GM21529 (cell line): ENCODE measurements around the gene EHF.

Experiments used
- ATAC-seq: cut with Tn5 transposase; IDR thresholded peaks from one replicate; pipeline ENCODE4 v1.9.1; 2021; ENCODE audit not compliant: unreplicated experiment

Gene EHF

GRCh38 chr11:34643311-34643710 lies 22.4 kb downstream of the EHF start:
- ATAC-seq = no peak

DNA sequence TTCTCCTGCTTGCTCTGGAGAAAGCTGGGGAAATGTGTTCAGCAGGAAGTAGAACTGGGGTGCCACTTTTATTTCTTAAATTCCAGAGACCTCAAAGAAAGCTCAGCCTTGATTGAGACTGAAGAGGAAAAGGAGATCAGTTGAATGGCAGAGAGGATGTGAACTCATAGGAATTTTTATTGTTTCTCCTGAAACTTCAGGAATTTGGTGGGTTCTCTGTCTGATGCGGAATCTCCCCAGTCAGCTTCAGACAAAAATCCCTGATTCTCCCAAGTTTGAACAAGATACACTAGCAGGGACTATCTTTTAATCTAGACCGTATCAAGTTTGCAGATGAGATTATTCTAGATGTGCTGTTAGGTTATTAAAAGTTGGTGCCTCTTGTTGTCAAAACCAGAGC lies 23.0 kb downstream of the EHF start:
- no peak for ATAC-seq

- ATAC-seq = no peak
Observed at GRCh38 chr11:34644669-34645406, 23.9 kb downstream of the EHF start.

DNA sequence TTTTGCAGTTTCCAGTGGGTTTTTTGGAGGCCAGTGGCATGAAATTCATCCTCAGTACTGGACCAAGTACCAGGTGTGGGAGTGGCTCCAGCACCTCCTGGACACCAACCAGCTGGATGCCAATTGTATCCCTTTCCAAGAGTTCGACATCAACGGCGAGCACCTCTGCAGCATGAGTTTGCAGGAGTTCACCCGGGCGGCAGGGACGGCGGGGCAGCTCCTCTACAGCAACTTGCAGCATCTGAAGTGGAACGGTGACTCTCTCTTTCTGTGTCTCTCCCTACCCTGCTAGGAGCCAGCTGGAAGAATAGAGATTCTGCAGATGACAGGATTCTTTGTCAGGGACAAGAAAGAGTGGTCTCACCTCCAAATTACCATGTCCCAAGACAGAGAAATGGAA lies 25.5 kb downstream of the EHF start:
- no peak for ATAC-seq

GRCh38 chr11:34647131-34647530 lies 26.2 kb downstream of the EHF start:
- ATAC-seq = no peak

DNA sequence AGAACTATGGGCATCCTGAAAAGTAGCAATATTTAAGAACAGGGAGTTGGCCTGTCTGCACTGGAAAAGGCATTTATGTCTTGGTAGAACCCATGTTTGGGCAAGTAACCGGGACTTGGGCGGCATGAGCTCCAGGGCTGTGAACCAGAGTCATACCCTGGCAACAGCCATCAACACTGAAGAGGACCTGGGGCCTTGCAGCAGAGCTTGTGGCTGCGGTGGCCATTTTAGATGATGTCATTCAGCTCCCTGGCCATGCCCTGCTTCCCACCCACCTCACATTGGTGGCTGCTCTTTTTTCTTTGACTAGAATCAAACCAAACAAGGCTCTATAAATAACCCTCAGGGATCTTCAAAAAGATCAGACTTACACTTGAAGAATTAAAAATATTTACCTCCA lies 26.6 kb downstream of the EHF start:
- no peak for ATAC-seq

DNA sequence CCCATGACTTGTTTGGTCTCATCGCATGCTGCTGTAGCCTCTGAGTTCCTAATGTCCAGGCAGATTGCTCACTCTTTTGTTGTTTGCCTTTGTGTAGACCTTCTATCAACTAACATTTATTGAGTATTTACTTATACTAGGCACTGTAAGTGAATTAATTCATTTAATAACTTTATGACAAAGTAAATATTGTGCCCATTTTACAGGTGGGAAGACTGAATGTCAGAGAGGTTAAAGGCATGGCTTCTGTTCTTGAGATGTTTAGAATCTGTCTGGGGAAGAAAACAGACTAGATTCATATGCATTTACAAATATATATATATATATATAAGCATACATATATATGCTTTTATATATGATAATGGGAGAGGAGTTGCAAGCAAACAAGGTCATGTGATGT lies 27.1 kb downstream of the EHF start:
- ATAC-seq = no peak

GRCh38 chr11:34649597-34649996 lies 28.7 kb downstream of the EHF start:
- ATAC-seq = no peak

- ATAC-seq = peak; percentile 95
Observed at GRCh38 chr11:34650528-34650927, 29.6 kb downstream of the EHF start.

GRCh38 chr11:34651551-34651950 lies 30.7 kb downstream of the EHF start:
- ATAC-seq = no peak

GRCh38 chr11:34652191-34652973 lies 31.5 kb downstream of the EHF start:
- peak; percentile 35 for ATAC-seq

- ATAC-seq = no peak
Observed at GRCh38 chr11:34653031-34653430, 32.1 kb downstream of the EHF start.

- ATAC-seq = no peak
Observed at GRCh38 chr11:34653851-34654482, 33.1 kb downstream of the EHF start.

GRCh38 chr11:34654483-34655334 lies 33.8 kb downstream of the EHF start:
- no peak for ATAC-seq

DNA sequence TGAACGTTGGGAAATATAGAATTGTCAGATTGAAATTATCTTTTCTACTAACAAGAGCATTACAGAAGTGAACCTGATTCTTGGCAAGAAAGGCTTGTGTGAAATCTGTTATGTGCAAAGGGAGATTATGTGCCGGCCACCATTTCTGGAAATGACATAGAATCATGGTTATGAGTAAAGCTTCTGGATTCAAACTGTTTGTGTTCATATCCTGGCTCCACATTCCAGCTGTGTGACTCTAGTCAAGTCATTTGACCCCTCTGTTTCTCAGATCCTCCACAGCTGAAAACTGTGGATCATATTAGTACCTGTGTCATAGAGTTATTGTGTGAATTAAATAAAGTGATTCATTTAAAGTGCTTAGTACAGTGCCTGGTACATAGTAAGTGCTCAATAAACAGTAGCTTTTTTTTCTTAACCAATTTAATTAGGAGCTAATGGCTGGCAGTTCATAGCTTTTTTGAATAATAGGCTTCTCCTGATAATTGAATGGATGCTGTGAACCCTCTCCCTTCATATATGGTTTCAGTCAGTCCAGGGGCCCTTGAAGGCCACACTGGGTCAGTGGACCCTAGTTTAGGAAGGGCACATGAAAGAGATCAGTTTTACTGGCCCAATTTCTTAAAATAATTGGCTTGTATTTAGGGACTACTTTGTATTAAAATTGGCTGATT lies 34.6 kb downstream of the EHF start:
- no peak for ATAC-seq

- no peak for ATAC-seq
Observed at GRCh38 chr11:34656062-34656720, 35.3 kb downstream of the EHF start.

- no peak for ATAC-seq
Observed at GRCh38 chr11:34658071-34659015, 37.5 kb downstream of the EHF start.

DNA sequence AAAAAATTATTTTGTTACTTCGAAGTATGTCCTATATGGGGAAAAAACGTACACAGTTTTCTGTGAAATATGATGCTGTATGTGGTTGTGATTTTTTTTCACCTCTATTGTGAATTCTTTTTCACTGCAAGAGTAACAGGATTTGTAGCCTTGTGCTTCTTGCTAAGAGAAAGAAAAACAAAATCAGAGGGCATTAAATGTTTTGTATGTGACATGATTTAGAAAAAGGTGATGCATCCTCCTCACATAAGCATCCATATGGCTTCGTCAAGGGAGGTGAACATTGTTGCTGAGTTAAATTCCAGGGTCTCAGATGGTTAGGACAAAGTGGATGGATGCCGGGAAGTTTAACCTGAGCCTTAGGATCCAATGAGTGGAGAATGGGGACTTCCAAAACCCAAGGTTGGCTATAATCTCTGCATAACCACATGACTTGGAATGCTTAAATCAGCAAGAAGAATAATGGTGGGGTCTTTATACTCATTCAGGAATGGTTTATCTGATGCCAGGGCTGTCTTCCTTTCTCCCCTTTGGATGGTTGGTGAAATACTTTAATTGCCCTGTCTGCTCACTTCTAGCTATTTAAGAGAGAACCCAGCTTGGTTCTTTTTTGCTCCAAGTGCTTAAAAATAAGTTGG lies 38.3 kb downstream of the EHF start:
- no peak for ATAC-seq
